GM12874 (cell line): ENCODE measurements around the gene DOK5.

Experiments
- TF ChIP-seq, protein P1 (sequence below): IDR thresholded peaks from 2 replicates; pipeline ENCODE4 v1.5.1; 2011; ENCODE audit warnings: low read depth, mild to moderate bottlenecking, control low read depth, low read length, moderate library complexity; ENCODE audit not compliant: insufficient read depth

DOK5 gene

DNA sequence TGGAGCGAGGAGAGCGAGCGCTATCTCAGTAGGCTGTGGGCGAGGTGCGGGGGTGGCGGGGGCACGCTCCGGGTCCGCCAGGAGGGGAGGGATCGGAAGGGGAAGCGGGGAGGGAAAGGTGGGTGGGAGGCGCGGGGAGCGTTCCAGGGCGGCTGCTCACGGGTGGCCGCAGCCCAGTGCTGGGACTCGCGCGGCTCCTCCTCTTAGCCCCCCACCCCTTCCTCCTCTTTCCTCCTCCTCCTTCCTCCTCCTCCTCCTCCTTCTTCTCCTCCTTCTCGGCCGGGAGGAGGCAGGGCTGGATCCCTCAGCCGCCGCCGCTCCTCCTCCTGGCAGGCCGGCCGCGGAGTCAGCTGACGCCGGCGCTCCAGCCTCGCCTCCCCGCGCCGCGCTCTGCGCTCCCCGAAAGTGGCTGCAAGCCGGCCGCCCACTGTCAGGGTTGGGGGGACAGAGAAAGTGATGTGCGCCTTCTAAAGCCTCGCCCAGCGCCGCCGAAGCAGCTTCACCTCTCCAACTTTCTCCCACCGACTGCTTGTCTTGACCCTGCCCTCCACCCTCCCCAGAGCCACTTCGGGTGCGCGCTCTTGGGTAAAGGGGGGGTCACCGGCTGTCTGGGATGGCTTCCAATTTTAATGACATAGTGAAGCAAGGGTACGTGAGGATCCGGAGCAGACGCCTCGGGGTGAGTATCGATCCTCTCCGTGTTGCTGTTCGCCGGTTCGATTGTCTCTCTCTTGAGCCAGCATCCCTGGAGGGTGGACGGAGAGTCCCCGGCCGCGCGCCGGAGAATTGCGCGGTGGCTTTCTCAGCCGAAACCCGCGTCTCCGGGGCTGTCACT, at the start of gene DOK5:
Gene DOK5, plus strand, starts transcription at position 260 of the 835 bp plus-strand sequence. Its CDS starts 354 bp downstream, at position 614.
- TF ChIP-seq, protein P1, sequence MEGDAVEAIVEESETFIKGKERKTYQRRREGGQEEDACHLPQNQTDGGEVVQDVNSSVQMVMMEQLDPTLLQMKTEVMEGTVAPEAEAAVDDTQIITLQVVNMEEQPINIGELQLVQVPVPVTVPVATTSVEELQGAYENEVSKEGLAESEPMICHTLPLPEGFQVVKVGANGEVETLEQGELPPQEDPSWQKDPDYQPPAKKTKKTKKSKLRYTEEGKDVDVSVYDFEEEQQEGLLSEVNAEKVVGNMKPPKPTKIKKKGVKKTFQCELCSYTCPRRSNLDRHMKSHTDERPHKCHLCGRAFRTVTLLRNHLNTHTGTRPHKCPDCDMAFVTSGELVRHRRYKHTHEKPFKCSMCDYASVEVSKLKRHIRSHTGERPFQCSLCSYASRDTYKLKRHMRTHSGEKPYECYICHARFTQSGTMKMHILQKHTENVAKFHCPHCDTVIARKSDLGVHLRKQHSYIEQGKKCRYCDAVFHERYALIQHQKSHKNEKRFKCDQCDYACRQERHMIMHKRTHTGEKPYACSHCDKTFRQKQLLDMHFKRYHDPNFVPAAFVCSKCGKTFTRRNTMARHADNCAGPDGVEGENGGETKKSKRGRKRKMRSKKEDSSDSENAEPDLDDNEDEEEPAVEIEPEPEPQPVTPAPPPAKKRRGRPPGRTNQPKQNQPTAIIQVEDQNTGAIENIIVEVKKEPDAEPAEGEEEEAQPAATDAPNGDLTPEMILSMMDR, result no peak

DNA sequence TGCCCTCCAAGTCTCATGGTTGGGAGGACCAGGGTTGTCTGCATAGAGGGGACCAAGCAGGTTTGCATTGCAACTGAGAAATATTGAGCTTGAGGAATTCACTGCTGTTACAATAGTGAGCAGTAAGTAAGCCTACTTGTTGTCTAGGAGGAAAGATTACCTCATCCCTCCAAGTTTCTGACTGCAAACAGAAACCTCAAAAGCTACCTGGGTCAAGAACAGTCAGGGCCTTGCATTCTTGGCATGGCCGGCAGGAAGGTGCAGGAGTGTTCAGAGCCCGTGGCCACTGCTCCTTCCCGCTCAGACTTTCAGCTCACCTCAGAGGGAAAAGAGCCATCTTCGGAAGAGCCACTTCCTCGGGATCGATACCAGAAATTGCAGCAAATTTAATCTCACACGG, 46.0 kb upstream of the DOK5 start:
- TF ChIP-seq, protein P1, result no peak

DNA sequence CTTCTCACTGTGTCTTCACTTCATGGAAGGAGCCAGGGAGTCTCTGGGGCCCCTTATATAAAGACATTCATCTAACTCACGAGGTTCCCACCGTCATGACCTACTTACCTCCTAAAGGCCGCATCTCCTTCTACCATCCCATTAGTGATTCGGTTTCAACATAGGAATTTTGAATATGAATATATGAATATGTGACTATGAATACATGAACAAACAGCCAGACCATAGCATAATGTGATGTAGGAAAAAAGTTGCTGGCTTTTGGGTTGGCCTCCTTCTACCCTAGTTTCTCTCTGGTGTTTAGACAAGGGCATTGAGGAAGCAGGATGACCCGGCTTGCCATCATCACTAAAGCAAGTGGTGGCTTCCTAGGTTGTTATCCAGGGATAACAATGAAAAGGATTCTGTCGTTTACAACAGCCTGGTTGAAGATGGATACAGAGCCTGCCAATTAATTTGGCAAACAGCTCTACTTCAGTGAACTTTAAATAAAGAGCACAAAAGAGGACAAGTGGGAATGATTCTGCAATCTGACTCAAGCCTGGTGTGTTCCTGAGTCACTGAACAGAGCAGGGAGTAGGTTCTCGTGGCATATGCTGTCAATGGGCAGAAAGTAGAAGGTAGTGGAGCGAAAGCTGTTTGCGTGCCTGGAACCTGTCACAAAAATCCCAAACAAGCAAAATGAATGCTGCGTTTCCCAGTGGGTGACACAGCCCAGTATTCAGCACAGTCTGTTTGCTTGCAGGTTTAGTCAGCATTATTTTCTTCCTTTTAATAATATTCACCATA, 44.0 kb upstream of the DOK5 start:
- TF ChIP-seq, protein P1, result no peak

DNA sequence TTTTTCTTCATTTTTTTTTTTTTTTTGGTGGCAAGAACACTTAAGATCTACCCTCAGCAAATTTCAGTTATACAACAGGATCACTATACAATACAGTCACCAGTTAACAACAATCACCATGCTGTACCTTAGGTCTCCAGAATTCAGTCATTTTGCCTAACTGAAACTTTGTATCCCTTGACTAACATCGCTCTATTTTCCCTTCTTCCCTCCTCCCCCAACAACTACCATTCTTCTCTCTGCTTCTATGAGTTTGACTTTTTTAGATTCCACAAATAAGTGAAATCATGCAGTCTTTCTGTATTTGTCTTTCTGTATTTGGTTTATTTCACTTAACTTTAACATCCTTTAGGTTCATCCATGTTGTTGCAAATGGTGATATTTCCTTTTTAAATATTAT, 42.4 kb upstream of the DOK5 start:
- TF ChIP-seq, protein P1, result no peak

DNA sequence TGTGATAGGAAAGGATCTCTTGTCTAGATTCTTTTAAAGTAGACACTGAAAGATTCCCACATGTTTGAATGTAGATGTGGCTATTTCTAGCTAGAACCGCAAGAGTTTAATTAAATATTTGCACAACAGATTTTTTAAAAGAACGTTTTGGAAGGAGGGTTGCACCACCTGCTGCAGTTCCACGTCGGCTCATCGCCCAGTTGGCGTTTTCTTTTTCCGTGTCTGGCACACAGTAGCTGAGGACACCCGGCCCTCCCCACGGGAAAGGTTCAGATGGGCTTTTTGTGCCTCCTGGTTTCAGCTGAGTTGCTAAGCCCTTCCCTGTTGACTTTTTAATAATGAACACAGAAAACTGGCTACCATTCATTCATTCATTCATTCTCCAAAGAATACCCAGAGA, 41.8 kb upstream of the DOK5 start:
- TF ChIP-seq, protein P1, result no peak

DNA sequence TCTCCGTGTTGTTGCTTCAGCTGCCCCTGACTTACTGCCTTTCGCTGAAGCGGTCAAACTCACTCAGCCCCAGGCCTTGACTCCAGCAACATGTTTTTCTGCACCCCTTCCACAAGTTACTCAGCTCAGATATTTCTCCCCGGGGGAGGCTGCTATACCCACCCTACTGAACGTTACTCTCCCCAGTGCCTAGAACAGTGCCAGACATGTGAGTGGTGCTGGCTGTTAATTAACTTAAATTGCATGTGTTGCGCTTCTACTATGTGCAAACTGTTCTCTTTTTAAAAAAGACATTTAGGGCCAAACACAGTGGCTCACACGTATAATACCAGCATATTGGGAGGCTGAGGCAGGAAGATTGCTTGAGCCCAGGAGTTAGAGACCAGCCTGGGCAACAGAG, 41.2 kb upstream of the DOK5 start:
- TF ChIP-seq, protein P1, result no peak

DNA sequence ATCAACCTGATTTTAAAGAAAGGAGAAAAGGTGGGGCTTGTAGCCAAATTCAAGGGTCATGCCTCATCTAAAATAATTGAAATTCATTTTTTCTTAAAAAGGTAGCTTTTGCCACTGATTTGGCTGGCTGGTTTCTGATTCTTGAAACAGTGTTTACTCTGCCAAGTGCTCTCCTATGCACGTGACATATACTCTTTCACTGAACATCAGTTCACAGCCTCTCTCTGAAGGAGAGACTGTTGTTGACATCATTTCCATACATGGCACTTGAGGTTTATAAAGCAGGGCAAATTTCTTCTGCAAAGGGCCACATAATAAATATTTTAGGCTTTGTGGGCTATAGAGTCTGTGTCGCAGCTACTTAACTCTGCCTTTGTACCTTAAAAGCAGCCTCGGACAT, 40.4 kb upstream of the DOK5 start:
- TF ChIP-seq, protein P1, result no peak
